Measurements from ENCODE around the gene GRK5. TPM values are rescaled to one million over a fixed set of nuclear protein-coding genes. Genes with fewer than 3 reads are reported as not detected.

The GRK5 gene
- total RNA-seq, 1 donor from 2014 or later: 38.9 TPM

DNA sequence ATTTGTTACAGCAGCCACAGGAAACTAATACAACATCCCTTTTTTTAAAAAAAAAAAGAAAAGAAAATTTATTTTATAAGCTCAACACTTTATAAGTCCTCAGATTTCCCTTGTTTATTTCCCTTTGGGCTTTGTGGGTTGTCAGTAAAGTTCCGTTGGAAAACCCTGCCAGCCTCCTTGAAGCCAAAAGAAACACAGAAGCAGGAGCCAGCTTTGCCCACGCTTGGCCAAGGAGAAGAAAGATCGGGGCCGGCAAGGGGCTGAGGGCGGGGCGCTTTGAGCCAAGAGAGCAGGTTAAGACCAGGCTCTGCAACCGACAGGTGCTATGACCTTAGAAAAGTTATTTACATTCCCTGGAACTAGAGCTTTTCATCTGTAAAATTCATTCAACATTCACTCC, 262.5 kb downstream of the GRK5 start:
- intact Hi-C loops (cut with micrococcal nuclease): no loop called here

DNA sequence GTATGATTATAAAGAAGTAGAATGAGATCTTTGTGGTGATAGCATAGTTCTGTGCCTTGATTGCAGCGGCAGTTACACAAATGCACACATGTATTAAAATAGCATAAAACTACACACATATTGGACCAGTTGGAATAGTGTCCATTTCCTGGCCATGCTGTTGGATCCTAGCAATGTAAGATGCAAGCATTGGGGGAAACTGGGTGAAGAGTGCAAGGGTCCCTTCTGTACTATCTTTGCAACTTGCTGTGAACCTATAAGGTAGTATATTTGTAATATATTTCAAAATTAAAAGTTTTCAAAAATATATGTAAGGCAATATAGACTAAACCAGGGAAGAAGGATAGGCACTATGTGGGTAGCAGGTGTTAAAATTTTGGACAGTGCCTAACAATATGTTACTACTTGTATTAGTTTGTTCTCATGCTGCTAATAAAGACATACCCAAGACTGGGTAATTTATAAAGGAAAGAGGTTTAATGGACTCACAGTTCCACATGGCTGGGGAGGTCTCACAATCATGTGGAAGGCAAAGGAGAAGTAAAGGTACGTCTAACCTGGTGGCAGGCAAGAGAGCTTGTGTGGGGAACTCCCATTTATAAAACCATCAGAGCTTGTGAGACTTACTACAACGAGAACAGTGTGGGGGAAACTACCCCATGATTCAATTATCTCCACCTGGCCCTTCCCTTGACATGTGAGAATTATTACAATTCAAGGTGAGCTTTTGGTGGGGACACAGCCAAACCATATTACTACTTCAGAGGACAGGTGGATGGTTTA, 263.7 kb downstream of the GRK5 start:
- intact Hi-C loops (cut with micrococcal nuclease): no loop called here

DNA sequence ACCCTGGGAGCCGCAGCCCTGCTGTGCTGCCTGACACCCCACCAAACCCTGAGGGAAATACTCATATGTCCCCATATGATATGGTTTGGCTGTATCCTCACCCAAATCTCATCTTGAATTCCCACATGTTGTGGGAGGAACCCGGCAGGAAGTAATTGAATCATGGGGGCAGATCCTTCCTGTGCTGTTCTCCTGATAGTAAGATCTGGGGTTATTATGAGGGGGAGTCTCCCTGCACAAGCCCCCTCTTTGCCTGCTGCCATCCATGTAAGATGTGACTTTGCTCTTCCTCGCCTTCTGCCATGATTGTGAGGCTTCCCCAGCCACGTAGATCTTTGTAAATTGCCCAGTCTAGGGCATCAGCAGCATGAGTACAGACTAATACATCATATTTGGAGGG, 266.4 kb downstream of the GRK5 start:
- intact Hi-C loops (cut with micrococcal nuclease): no loop called here

DNA sequence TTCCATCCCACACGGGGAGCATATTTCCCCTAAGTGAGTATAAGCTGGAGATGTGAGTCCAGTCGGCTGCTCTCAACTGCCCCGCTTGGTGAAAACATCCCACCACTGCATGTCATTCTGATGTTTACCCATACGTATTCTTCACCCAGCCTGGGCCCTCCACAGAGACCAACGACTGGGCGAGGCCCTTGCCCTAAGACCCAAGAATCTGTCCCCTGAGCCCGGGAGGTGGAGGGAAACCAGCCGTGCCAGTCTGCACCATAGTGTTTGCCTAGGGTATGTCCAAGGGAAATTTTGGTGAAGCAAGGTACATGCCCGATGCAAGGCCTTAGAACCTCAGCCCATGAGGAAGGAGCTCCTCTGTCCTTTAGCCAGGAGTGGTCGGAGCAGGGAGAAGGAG, 267.2 kb downstream of the GRK5 start:
- intact Hi-C loops (cut with micrococcal nuclease): no loop called here

DNA sequence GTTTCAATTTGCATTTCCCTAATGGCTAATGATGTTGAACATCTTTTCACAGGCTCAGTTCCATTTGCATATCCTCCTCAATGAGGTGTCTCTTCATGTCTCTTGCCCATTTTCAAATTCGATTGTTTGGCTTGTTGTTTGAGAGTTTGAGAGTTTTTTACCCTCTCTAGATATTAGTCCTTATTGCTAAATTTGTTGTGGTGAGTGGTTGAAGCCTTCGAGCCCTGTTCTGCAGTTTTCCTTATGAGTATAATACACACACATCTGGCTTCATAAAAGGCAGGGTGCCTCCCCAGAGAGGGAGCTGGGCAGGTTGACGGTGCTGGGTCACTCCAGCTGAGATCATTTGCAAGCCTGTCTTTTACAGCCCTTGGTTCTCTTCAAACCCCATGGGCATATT, 270.1 kb downstream of the GRK5 start:
- intact Hi-C loops (cut with micrococcal nuclease): no loop called here

DNA sequence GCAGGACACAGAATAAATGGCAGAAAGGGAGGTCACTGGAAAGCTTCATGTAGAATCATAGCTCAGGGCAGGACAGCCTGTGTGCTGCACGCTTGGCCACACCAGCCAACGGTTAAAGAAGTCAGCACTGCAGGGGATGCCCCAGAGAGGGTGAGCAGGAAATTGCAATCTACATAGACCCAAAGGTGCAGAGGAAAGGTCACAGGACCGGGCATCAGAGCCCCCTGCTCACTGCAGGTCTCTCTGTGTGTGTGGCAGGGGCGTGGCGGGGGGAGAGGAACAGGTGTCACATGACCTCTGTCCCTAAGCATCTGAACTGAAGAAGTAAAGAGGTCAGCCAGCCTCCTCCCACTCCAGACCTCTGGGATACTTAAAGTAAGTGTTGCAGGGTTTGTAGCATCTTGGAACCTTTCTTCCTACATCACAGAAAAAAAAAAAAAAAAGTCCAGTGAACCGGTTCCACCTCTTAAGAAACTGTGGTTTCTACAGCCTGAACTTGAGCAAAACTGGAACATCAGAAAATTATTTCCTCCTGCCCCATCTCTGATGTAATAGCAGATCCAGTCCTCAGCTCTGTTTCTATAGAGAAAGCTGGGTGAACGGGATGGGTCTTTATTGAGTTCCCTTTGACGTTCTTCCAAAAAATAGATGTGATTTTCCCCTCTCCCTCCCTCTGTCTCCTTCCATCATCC, 270.9 kb downstream of the GRK5 start:
- intact Hi-C loops (cut with micrococcal nuclease): no loop called here

DNA sequence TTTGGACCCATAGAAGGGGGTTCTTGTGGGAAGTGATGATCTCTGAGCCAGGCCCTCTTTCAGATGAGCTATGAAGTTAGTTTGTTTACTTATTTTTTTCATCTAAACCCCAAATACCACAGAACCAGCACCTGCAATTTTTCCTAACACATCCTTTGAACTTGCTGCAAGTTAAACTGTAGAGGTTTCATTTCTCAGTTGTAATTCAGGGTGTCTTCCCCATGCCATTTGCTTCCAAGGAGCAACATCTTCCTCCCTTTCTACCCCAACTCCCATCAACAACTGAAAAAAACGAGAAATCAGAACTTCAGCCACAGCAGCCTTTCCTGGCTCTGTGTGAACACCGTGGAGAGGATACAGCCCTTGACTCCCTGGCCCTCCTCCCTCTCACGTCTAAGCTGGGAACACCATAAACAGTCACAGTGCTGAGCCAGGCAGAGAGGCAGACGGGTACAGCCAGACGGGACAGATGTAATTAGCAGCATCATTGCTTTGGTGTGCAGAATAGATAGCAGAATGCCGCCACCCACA, 271.5 kb downstream of the GRK5 start:
- intact Hi-C loops (cut with micrococcal nuclease): no loop called here

DNA sequence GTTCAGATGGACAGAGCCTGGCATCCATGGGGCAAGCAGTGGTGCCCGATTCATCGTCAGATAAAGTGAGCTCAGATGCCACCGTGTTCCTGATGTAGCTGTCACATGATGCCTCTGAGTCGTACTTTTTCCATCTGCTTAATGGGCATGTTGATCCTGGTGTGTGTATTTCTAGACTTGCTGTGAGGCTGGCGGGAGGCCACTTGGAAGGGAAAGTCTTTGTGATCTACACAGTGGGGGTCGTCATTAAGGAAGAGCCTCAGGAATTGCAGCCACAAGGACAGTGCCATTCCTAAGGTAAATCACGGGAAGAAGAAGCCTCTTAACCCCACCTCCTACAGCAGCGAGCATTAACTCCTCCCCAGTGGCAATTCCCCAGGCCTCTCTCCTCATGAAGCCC, 272.2 kb downstream of the GRK5 start:
- intact Hi-C loops (cut with micrococcal nuclease): no loop called here

DNA sequence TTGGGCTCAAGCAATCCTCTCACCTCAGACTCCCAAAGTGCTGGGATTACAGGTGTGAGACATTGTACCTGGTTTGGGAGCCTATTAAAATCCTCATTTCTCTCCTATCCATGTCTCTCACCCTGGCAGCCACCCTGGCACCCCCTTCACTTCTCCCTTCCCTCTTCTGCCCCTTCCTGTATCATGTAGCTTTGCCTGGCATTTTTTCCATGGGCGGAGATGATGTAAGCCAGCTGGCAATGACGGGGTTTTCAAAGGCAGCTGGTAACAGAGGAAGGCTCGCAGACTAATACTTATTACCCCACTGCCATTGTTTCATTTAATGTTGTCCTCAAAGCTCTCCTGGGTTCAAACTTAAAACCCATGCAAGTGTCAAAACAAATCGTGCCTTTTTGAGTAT, 273.3 kb downstream of the GRK5 start:
- intact Hi-C loops (cut with micrococcal nuclease): no loop called here

DNA sequence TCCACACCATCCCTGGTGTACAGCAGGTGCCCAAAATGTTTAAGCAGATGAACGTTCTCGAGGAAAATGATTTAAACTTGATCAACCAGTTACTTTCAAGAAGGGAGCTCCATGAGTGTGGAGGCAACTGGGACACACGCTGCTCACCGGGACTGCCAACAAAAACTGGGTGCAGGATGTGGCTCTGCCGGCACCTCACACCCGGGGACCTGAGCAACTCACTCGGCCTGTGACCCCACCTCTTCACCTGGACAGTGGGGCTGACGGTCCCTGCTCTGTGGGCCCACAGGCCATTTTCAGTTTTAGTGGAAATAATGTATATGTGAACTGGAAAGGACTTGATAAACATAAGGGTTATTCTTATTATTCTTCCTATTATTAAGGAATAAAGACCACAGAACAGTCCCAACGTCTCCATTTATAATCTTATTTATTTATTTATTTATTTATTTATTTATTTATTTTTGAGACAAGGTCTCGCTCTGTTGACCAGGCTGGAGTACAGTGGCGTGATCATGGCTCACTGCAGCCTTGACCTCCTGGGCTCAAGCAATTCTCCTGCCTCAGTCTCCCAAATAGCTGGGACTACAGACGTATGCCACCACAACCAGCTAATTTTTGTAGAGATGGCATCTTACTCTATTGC, 274.5 kb downstream of the GRK5 start:
- intact Hi-C loops (cut with micrococcal nuclease): no loop called here

DNA sequence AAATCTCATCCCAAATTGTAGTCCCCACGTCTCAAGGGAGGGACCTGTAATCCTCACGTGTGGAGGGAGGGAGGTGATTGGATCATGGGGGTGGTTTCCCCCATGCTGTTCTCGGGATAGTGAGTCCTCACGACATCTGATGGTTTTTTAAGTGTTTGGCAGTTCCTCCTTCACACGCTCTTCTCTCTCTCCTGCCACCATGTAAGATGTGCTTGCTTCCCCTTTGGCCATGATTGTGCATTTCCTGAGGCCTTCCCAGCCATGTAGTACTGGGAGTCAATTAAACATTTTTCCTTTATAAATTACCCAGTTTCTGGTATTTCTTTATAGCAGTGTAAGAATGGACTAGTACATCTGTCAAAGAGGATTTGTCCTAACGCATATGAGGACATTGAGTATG, 275.6 kb downstream of the GRK5 start:
- intact Hi-C loops (cut with micrococcal nuclease): no loop called here

DNA sequence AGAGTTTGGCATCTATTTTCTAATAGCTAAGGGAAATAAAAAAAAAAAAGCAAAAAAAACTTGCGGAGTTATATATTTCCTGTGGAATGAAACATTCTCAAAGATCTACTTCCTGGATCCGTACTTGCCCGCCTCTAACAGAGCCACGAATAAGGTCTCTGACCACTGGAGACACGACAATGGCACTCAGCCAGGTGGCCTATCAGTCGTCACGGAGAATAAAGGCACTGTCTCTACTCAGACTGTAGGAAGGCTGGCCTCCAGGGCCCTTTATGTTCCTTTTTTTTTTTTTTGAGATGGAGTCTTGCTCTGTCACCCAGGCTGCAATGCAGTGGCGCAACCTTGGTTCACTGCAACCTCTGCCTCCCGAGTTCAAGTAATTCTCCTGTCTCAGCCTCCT, 276.5 kb downstream of the GRK5 start:
- intact Hi-C loops (cut with micrococcal nuclease): no loop called here

DNA sequence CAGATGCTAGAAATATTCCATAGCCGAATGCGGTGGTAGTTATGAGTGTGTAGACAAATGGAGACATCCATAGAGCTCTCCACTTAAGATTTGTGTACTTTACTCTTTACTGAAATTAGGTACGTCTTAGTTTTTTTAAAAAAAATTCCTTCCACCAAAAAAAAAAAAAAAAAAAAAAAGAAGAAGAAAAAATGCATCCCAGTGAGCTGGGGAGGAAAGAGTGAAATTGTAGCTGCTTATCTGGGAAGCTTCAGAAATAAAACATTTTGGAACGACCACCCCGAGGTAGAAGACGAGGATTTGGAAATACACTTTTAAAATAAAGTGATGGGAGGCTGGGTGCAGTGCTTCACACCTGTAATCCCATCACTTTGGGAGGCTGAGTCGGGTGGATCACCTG, 281.3 kb downstream of the GRK5 start:
- intact Hi-C loops (cut with micrococcal nuclease): loop anchor here (1.0 to 2.0 kb wide), 4 partner anchors 28 to 281 kb away; partner anchors contain the start of gene GRK5

DNA sequence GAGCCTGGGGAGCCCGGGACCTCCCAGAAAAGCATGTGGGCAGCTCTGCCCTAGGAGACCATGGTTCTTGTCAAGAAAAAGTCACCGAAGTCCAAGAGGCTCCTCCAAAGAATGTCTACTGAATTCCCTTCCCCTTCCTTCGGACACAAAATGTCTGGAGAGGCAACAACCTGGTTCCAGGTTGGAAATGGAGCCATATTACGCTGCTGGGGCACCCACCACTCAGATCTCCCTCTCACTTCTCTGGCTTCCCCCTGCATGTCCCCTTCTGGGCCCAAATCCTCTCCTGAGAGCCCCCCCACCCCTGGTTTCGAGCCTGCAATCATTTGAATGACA, 282.6 kb downstream of the GRK5 start:
- intact Hi-C loops (cut with micrococcal nuclease): loop anchor here (1.0 to 2.0 kb wide), 4 partner anchors 27 to 283 kb away; partner anchors contain the start of gene GRK5

DNA sequence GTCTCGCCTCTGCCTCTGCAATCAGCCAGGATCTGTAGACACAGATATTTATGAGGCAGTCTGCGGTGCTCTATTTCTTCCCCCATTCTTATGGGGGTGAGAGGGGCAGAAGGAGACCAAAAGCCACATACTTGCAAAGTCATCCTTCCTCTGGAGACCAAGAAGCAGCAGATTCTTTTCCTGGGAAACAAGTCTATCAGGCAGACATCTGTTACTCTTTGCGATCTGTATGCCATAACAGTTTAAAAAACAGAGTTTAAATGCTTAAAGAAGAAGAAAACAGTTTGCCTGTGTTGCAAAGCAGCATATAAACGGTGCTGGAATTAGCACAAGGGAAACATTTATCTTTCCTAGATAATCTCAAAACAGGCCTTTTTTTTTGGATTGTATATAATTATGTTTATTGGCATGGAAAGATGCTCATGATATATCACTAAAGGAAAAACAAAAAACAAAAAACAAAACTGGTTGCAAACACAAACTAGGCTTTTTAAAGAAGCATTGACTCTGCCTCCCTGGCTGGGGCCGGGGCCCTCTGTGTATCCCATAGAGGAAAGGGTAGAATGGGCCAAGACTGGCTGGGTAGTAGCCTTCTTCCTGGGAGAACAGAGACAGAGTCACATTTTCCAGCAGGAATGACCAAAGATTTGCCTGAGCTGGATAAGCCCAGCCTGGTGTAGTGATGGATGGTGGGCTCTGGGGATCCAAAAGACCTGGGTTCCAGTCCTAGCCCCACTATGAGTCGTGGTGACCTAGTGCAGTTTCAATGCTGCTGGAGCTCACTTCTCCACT, 284.8 kb downstream of the GRK5 start:
- intact Hi-C loops (cut with micrococcal nuclease): no loop called here

DNA sequence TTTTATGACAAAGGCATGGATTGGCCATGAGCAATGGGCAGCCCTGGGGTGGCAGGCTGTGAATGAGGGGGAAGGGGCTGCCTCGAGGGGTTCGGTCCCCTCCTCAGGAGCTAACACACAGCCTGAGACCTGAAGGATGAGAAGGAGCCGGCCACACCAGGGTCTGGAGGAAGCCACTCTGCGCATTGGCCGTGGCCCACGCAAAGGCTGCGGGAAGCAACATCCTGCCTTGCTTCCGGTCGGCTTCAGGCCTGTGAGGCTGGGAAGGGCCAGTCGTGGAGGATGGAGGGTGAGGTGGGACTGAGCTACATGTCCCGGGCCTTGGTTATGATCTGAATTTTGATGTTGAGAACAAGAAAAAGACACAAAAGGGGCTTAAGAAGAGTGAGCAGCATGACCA, 285.8 kb downstream of the GRK5 start:
- intact Hi-C loops (cut with micrococcal nuclease): no loop called here

DNA sequence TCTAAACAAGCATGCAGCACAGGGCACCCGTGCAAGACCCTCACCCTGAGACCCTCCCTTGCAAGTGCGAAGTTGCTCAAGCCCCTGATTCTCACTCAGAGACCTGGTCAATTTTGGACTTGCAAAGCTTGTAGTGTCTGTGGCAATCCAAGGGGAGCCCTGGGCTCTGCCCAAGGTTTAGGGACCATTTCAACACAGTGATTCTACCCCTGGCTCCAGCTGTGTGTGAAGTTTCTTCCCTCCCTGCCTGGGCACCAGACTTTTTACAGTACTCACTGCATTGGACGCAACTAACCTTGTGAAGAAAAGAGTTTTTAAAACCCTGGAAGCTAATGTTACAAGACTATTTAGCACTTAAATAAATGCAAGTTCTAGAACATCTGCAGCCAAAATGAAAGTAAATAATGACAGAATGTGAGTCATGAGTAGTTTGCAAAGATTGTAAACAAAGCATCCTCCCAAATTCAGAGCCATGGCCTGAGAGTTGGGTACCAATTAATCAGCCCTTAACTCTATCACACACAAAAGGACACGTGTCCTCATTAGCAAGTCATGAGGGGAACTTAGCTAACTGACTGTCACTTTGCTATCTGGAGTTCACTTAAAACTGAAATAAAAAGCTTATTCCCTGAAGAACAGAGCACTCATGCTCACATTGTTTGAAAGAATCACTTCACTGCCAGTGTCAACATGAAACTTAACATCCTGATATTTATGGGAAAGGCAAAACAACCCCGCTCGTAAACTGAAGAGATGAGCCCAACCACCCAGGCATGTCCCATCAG, 287.1 kb downstream of the GRK5 start:
- intact Hi-C loops (cut with micrococcal nuclease): no loop called here

DNA sequence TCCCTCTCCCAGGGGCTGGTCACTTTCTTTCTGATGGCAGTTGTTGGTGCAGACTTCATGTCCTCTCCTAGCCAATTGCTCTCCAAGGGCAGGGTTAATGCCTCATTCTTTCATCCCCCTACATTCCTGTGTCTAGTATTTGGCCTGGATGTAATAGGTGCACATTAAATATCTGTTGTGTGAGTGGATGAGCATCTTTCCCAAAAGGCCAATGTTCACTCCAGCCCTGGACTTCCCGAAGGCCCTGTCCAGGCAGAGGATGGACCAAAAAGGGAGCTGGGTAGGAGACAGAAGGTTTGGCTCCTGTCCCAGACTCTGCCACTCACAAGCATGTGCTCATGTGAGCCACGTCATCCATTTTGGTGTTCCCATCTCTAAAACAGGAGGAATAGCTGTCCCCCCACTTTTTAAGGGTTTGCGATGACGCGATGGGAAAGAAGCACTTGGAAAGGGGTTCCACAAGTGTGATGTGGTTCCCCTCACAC, 287.7 kb downstream of the GRK5 start:
- intact Hi-C loops (cut with micrococcal nuclease): no loop called here

DNA sequence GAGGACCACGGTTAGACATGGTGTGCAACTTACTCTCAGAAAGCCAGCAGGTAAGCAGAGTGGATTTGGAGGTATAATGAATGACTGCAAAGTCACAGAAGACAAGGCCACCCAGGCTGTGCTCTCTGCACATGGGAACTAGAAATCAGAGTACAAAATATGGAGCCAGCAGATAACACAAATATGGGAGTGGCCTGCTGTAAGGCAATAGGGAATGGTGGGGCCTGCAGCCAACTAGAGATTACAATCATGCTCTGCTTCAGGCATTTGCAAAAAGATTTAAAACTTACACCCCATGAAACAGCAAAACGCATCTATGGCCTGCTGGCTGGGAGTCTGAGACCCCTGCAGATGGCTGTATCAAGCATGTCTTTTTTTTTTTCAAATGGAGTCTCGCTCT, 288.2 kb downstream of the GRK5 start:
- intact Hi-C loops (cut with micrococcal nuclease): no loop called here

DNA sequence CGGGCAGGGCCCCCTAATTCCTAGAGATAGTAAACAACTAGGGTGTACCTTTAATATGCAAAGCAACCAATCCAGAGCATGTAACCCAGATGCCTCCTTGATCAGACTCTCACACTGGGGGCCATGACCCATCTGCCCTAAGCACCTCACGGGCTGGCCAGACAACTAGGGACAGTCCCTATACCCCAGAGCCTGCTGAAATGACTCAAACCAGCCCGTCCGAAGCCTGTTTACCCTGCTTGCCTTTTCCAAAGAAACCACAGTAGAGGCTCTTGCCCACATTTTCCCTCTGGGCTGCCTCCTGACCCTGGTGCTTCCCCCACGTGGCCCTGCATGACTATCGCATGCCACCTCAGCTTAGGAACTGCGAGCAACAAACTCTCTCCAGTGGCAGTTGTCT, 288.9 kb downstream of the GRK5 start:
- intact Hi-C loops (cut with micrococcal nuclease): no loop called here

DNA sequence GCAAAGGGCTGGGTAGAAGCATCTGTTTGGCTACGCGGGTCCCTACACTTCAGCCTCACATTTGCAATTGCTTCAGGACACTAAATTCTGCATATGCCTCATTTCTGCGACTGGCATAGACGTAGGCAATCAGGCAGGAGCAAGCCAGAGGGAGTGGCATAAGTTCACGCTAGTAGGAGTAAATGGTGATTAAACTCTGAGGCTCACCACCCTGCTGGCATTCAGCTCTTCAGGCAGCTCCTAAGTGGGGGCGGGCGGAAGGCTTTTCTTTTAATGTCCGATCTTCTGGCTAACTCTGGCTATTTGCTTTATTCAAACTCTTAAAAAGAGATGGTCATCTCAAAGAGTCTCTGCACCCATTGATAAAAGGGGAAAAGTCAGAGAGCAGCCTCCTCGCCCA, 289.9 kb downstream of the GRK5 start:
- intact Hi-C loops (cut with micrococcal nuclease): no loop called here
